HL-60 (cell line): ENCODE data around the gene NDUFA6.

ENCODE experiments used
- CTCF ChIP-seq: IDR thresholded peaks from one replicate; pipeline ENCODE4 v1.5.1; 2011; ENCODE audit warnings: low read length, control low read depth, inconsistent platforms; ENCODE audit not compliant: insufficient read depth
- GABPA ChIP-seq: IDR thresholded peaks from 2 replicates; pipeline ENCODE4 v1.6.1; 2012; ENCODE audit warnings: low read depth
- POLR2AphosphoS5 ChIP-seq: IDR thresholded peaks from 2 replicates; pipeline ENCODE4 v1.6.1; 2012; ENCODE audit warnings: low read depth
- REST ChIP-seq: IDR thresholded peaks from 2 replicates; pipeline ENCODE4 v1.6.1; 2012; ENCODE audit warnings: low read depth; ENCODE audit not compliant: insufficient replicate concordance
- SPI1 ChIP-seq: IDR thresholded peaks from 2 replicates; pipeline ENCODE4 v1.6.1; 2012; ENCODE audit warnings: low read depth, mild to moderate bottlenecking, borderline replicate concordance

GRCh38 chr22:42039271-42039670 is 51.3 kb downstream of the NDUFA6 start:
- TF ChIP-seq CTCF (no peak), POLR2AphosphoS5 (no peak), REST (no peak), SPI1 (no peak), GABPA (no peak)
